Adrenal gland (tissue), 5 donors: Measurements from ENCODE around the gene SERGEF.

Experiments
- POLR2A ChIP-seq, 2 donors: fragments of 450-650 bp; IDR thresholded peaks; one replicate each; pipeline ENCODE4 v1.6.1; 2017; ENCODE audit warnings: antibody characterized with exemption in 2 of 2, mild to moderate bottlenecking in 2 of 2, moderate library complexity in 1 of 2
- TF ChIP-seq, protein P1 (sequence below), 6 experiments: fragments of 450-650 bp in 4 of 6; fragments of 200-600 bp in 2 of 6; sonication (generic) in 1 of 6; IDR thresholded peaks; 1 replicate in 5 of 6; 2 replicates in 1 of 6; pipeline versions ENCODE4 v1.5.1 to v1.8.0; 2016 to 2021; ENCODE audit warnings: antibody characterized with exemption in 6 of 6, mild to moderate bottlenecking in 2 of 6, moderate library complexity in 1 of 6
- donor health status: DM: no; HTN: no; CAD: no.

DNA sequence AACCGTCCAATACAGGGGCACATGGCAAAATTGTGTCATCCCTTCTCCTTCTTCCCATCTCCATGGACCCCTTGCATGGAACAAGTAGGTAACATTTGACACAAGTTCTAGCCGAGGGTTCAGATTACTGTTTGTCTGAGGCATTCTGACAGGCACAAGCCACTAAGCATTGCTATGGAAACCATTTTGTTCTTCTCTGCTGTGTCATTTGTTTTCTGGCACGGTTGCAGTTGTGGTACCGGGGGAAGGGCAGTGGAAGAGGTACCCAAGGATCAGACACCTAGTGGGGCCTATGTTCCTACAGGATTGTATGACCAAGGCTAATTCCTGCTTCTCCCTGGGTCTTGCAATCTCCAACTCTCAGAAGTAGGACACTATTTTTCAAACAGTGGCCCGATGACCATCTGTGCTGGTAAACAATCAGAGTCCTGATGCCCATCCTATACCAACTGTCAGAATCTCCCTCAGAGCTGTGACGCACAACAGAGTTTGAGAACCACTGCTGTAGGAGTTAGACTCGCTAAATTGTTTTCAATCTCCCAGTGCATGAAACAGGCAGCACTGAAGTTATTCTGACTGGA lies 209.0 kb downstream of the SERGEF start:
- TF ChIP-seq, protein P1, sequence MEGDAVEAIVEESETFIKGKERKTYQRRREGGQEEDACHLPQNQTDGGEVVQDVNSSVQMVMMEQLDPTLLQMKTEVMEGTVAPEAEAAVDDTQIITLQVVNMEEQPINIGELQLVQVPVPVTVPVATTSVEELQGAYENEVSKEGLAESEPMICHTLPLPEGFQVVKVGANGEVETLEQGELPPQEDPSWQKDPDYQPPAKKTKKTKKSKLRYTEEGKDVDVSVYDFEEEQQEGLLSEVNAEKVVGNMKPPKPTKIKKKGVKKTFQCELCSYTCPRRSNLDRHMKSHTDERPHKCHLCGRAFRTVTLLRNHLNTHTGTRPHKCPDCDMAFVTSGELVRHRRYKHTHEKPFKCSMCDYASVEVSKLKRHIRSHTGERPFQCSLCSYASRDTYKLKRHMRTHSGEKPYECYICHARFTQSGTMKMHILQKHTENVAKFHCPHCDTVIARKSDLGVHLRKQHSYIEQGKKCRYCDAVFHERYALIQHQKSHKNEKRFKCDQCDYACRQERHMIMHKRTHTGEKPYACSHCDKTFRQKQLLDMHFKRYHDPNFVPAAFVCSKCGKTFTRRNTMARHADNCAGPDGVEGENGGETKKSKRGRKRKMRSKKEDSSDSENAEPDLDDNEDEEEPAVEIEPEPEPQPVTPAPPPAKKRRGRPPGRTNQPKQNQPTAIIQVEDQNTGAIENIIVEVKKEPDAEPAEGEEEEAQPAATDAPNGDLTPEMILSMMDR (IDR thresholded peaks at IDR 0.05): no peak
- no peak for TF ChIP-seq POLR2A (IDR thresholded peaks at IDR 0.05)
